Measurements from ENCODE around the gene TAS2R39. TPM values are rescaled to one million over a fixed set of nuclear protein-coding genes. Genes with fewer than 3 reads are reported as not detected.

The TAS2R39 gene
- total RNA-seq, 1 experiment from 2014 or later, result not detected

- intact Hi-C loops (cut with micrococcal nuclease; ENCODE audit: unreplicated experiment), result no loop called here
- H3K4me3 ChIP-seq (ENCODE audit: low read depth, low read length), result no peak overlapping the region
- Mint-ChIP-seq H3K9me3 (ENCODE audit: unreplicated experiment) (no peaks in the 10 kb centered on the region), H3K4me3 (ENCODE audit: unreplicated experiment) (no peak overlapping the region), H3K27me3 (ENCODE audit: insufficient read depth, unreplicated experiment) (peaks cover 12% of the 10 kb centered on the region), H3K36me3 (ENCODE audit: insufficient read depth, unreplicated experiment) (no peaks in the 10 kb centered on the region), H3K27ac (ENCODE audit: unreplicated experiment) (no peak overlapping the region), H3K4me1 (ENCODE audit: low read depth, unreplicated experiment) (no peaks in the 10 kb centered on the region)
- no peaks in the 10 kb centered on the region for H3K9me3 ChIP-seq
- no peaks in the 10 kb centered on the region for H3K4me1 ChIP-seq
- H3K27me3 ChIP-seq (replicated peaks; ENCODE audit: control insufficient read depth, insufficient read depth, low read length), result no peaks in the 10 kb centered on the region
- TF ChIP-seq CTCF (IDR thresholded peaks at IDR 0.05; ENCODE audit: insufficient read depth in 1 of 2, low read depth in 1 of 2, low read length in 1 of 2, severe bottlenecking in 1 of 2, unreplicated experiment in 1 of 2), result no peak
- ChIA-PET CTCF (no interaction called here), POLR2A (no interaction called here)
- no peaks in the 10 kb centered on the region for H3K36me3 ChIP-seq (ENCODE audit: control insufficient read depth, insufficient read depth, low read length)
- DNase-seq, result no peak
- BruUV-seq (replicated peaks), result no TSS peak
Observed at GRCh38 chr7:143217806-143218205, 34.6 kb downstream of the TAS2R39 start.

DNA sequence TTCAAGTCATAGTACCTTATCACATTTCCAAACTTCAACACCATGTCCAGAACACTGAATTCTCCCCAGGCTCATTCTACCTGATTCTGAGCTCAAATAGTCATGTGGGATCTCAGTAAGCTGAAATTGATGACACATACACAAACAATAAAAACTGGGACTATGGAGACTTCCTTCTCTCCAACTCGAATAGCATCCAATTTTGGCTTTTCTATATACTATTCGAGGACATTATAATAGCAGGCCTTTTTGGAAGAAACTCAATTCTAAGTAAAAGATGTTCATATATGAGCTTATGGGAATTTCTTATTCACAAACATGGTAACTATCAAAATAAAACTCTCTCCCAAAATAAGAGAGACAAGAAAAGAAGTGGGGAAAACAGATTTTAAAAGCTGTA, 38.1 kb downstream of the TAS2R39 start:
- no peak overlapping the region for H3K27ac Mint-ChIP-seq (ENCODE audit: unreplicated experiment)
- H3K4me3 ChIP-seq (ENCODE audit: low read depth, low read length), result no peak overlapping the region
- ChIA-PET CTCF (interaction anchor here (1.1 kb wide), 2 partner anchors 218 to 367 kb away, joined by 3 read pairs; no protein-coding TSS in a partner anchor), POLR2A (interaction anchor here (0.6 kb wide), 1 partner anchor 95 kb away, joined by 3 read pairs; no protein-coding TSS in a partner anchor)
- H3K4me1 ChIP-seq, result no peaks in the 10 kb centered on the region
- no peak overlapping the region for H3K4me3 Mint-ChIP-seq (ENCODE audit: unreplicated experiment)
- peaks cover 7% of the 10 kb centered on the region for H3K4me1 Mint-ChIP-seq (ENCODE audit: low read depth, unreplicated experiment)
- peaks cover 20% of the 10 kb centered on the region for H3K27me3 Mint-ChIP-seq (ENCODE audit: insufficient read depth, unreplicated experiment)
- no peak for DNase-seq
- H3K36me3 Mint-ChIP-seq (ENCODE audit: insufficient read depth, unreplicated experiment), result no peaks in the 10 kb centered on the region
- no TSS peak for BruUV-seq (replicated peaks)
- no peaks in the 10 kb centered on the region for H3K36me3 ChIP-seq (ENCODE audit: control insufficient read depth, insufficient read depth, low read length)
- no peaks in the 10 kb centered on the region for H3K9me3 Mint-ChIP-seq (ENCODE audit: unreplicated experiment)
- no peaks in the 10 kb centered on the region for H3K9me3 ChIP-seq
- H3K27me3 ChIP-seq (replicated peaks; ENCODE audit: control insufficient read depth, insufficient read depth, low read length), result no peaks in the 10 kb centered on the region
- no peak for TF ChIP-seq CTCF (IDR thresholded peaks at IDR 0.05; ENCODE audit: insufficient read depth in 1 of 2, low read depth in 1 of 2, low read length in 1 of 2, severe bottlenecking in 1 of 2, unreplicated experiment in 1 of 2)
- intact Hi-C loops (cut with micrococcal nuclease; ENCODE audit: unreplicated experiment), result no loop called here

- ChIA-PET POLR2A (interaction anchor here (0.6 kb wide), 1 partner anchor 95 kb away, joined by 3 read pairs; no protein-coding TSS in a partner anchor), CTCF (interaction anchor here (1.1 kb wide), 1 partner anchor 368 kb away, joined by 3 read pairs; no protein-coding TSS in a partner anchor)
- no peak for TF ChIP-seq CTCF (IDR thresholded peaks at IDR 0.05; ENCODE audit: insufficient read depth in 1 of 2, low read depth in 1 of 2, low read length in 1 of 2, severe bottlenecking in 1 of 2, unreplicated experiment in 1 of 2)
- Mint-ChIP-seq H3K9me3 (ENCODE audit: unreplicated experiment) (no peaks in the 10 kb centered on the region), H3K4me1 (ENCODE audit: low read depth, unreplicated experiment) (peaks cover 7% of the 10 kb centered on the region), H3K27me3 (ENCODE audit: insufficient read depth, unreplicated experiment) (peaks cover 19% of the 10 kb centered on the region), H3K36me3 (ENCODE audit: insufficient read depth, unreplicated experiment) (no peaks in the 10 kb centered on the region), H3K27ac (ENCODE audit: unreplicated experiment) (no peak within 1 kb of the TSS), H3K4me3 (ENCODE audit: unreplicated experiment) (no peak within 1 kb of the TSS)
- H3K4me3 ChIP-seq (ENCODE audit: low read depth, low read length), result no peak within 1 kb of the TSS
- no peaks in the 10 kb centered on the region for H3K27me3 ChIP-seq (replicated peaks; ENCODE audit: control insufficient read depth, insufficient read depth, low read length)
- no peaks in the 10 kb centered on the region for H3K36me3 ChIP-seq (ENCODE audit: control insufficient read depth, insufficient read depth, low read length)
- no peaks in the 10 kb centered on the region for H3K4me1 ChIP-seq
- no peaks in the 10 kb centered on the region for H3K9me3 ChIP-seq
- intact Hi-C loops (cut with micrococcal nuclease; ENCODE audit: unreplicated experiment), result no loop called here
- DNase-seq, result no peak
- BruUV-seq (replicated peaks), result no TSS peak
Observed at GRCh38 chr7:143221737-143222136, 38.5 kb downstream of the TAS2R39 start, which contains the start of gene TAS2R40. Gene TAS2R40, plus strand, starts transcription at chr7:143222037. Its CDS starts 42 bp downstream, at chr7:143222079.
